Measurements from ENCODE around the gene C16orf89. TPM values are rescaled to one million over a fixed set of nuclear protein-coding genes. Genes with fewer than 3 reads are reported as not detected.
"Not testable (repeated sequence)": the region's sequence is repeated elsewhere in the genome, so short reads cannot be mapped to it uniquely, and the experiment has no call there.

The C16orf89 gene
- total RNA-seq, 1 experiment from 2014 or later = 0.49 TPM

GRCh38 chr16:5089911-5090555 lies 24.3 kb upstream of the C16orf89 start:
- H3K79me2 ChIP-seq (ENCODE audit: insufficient read depth, low read length); H3K4me3 ChIP-seq (replicated peaks in 1 of 2; ENCODE audit: low read depth in 1 of 2, low read length in 2 of 2); BruUV-seq (replicated peaks); POLR2A ChIA-PET; H3K36me3 ChIP-seq (ENCODE audit: control insufficient read depth in 1 of 2, insufficient read depth in 2 of 2, low read length in 2 of 2); ATAC-seq; RAD21 ChIA-PET (ENCODE audit: low non-redundant PET in 1 of 2, low total read pairs in 2 of 2, uncharacterized antibody in 2 of 2, unreplicated experiment in 2 of 2); H3K4me2 ChIP-seq (ENCODE audit: low read length); H4K20me1 ChIP-seq (ENCODE audit: insufficient read depth); H3K9ac ChIP-seq (ENCODE audit: low read length); H3K9me3 ChIP-seq (ENCODE audit: control insufficient read depth in 1 of 2, insufficient read depth in 1 of 2, low read depth in 1 of 2, low read length in 2 of 2); H3K9me2 ChIP-seq (ENCODE audit: insufficient read depth); H3K4me1 ChIP-seq (ENCODE audit: control insufficient read depth in 1 of 2, insufficient read depth in 2 of 2, low read length in 2 of 2); H2AFZ ChIP-seq (ENCODE audit: low read depth, low read length, poor library complexity, severe bottlenecking); CTCF ChIA-PET; DNase-seq (ENCODE audit: low read depth, low spot score); H3K27ac ChIP-seq (ENCODE audit: low read depth, low read length); H3K27me3 ChIP-seq (ENCODE audit: insufficient read depth, low read length): not testable (repeated sequence)
- intact Hi-C loops (cut with micrococcal nuclease) = loop anchor here (5.0 kb wide), 1 partner anchor 133 kb away; the partner anchor contains the start of gene SEC14L5

GRCh38 chr16:5088936-5089335 lies 23.2 kb upstream of the C16orf89 start:
- H3K4me2 ChIP-seq (ENCODE audit: low read length); DNase-seq (ENCODE audit: low read depth, low spot score); H3K36me3 ChIP-seq (ENCODE audit: control insufficient read depth in 1 of 2, insufficient read depth in 2 of 2, low read length in 2 of 2); H3K79me2 ChIP-seq (ENCODE audit: insufficient read depth, low read length); H4K20me1 ChIP-seq (ENCODE audit: insufficient read depth); BruUV-seq (replicated peaks); RAD21 ChIA-PET (ENCODE audit: low non-redundant PET in 1 of 2, low total read pairs in 2 of 2, uncharacterized antibody in 2 of 2, unreplicated experiment in 2 of 2); H3K9me2 ChIP-seq (ENCODE audit: insufficient read depth); intact Hi-C loops (cut with micrococcal nuclease); H2AFZ ChIP-seq (ENCODE audit: low read depth, low read length, poor library complexity, severe bottlenecking); POLR2A ChIA-PET; H3K4me1 ChIP-seq (ENCODE audit: control insufficient read depth in 1 of 2, insufficient read depth in 2 of 2, low read length in 2 of 2); H3K9ac ChIP-seq (ENCODE audit: low read length); H3K27ac ChIP-seq (ENCODE audit: low read depth, low read length); H3K27me3 ChIP-seq (ENCODE audit: insufficient read depth, low read length); ATAC-seq; H3K9me3 ChIP-seq (ENCODE audit: control insufficient read depth in 1 of 2, insufficient read depth in 1 of 2, low read depth in 1 of 2, low read length in 2 of 2); CTCF ChIA-PET; H3K4me3 ChIP-seq (replicated peaks in 1 of 2; ENCODE audit: low read depth in 1 of 2, low read length in 2 of 2): not testable (repeated sequence)

DNA sequence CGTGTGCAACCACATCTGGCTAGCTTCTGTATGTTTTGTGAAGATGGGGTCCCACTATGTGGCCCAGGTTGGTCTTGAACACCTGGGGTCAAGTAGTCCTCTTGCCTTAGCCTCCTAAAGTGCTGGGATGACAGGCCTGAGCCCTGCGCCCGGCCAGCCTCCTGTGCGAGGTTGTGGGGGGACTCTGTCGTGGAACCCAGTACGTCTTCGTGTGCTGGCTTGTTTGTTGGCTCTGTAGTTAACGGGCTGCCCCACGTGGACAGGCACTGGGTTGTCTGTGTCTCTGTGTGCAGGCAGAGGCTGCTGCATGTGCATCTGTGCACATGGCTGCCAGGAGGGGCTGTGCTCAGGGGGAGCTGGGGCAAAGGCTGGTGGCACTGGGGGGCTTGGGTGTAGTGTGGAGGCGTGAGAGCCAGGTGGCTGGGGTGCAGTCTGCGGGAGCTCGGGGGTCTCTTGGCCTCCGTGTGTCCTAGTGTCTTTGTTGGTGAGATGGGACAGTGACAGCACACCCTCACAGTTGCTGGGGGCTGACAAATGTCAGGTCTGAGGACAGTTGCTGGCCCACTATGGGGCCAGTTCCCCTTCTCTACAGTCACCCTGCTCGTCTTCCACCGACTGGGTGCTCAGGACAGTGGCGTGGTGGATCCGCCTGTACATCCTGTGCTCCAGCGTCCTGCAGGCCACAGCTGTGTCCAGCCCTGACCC lies 22.5 kb upstream of the C16orf89 start:
- POLR2A ChIA-PET; H3K27ac ChIP-seq (ENCODE audit: low read depth, low read length); H3K4me3 ChIP-seq (replicated peaks in 1 of 2; ENCODE audit: low read depth in 1 of 2, low read length in 2 of 2); CTCF ChIA-PET; H3K36me3 ChIP-seq (ENCODE audit: control insufficient read depth in 1 of 2, insufficient read depth in 2 of 2, low read length in 2 of 2); BruUV-seq (replicated peaks); DNase-seq (ENCODE audit: low read depth, low spot score); H3K4me1 ChIP-seq (ENCODE audit: control insufficient read depth in 1 of 2, insufficient read depth in 2 of 2, low read length in 2 of 2); RAD21 ChIA-PET (ENCODE audit: low non-redundant PET in 1 of 2, low total read pairs in 2 of 2, uncharacterized antibody in 2 of 2, unreplicated experiment in 2 of 2); H3K9me3 ChIP-seq (ENCODE audit: control insufficient read depth in 1 of 2, insufficient read depth in 1 of 2, low read depth in 1 of 2, low read length in 2 of 2); ATAC-seq; H3K4me2 ChIP-seq (ENCODE audit: low read length); intact Hi-C loops (cut with micrococcal nuclease); H2AFZ ChIP-seq (ENCODE audit: low read depth, low read length, poor library complexity, severe bottlenecking); H4K20me1 ChIP-seq (ENCODE audit: insufficient read depth); H3K9ac ChIP-seq (ENCODE audit: low read length); H3K79me2 ChIP-seq (ENCODE audit: insufficient read depth, low read length); H3K27me3 ChIP-seq (ENCODE audit: insufficient read depth, low read length); H3K9me2 ChIP-seq (ENCODE audit: insufficient read depth): not testable (repeated sequence)

GRCh38 chr16:5085716-5086115 lies 20.0 kb upstream of the C16orf89 start:
- H3K36me3 ChIP-seq (ENCODE audit: control insufficient read depth in 1 of 2, insufficient read depth in 2 of 2, low read length in 2 of 2); BruUV-seq (replicated peaks); H2AFZ ChIP-seq (ENCODE audit: low read depth, low read length, poor library complexity, severe bottlenecking); H3K9ac ChIP-seq (ENCODE audit: low read length); intact Hi-C loops (cut with micrococcal nuclease); H3K27ac ChIP-seq (ENCODE audit: low read depth, low read length); H3K9me2 ChIP-seq (ENCODE audit: insufficient read depth); H3K4me1 ChIP-seq (ENCODE audit: control insufficient read depth in 1 of 2, insufficient read depth in 2 of 2, low read length in 2 of 2); RAD21 ChIA-PET (ENCODE audit: low non-redundant PET in 1 of 2, low total read pairs in 2 of 2, uncharacterized antibody in 2 of 2, unreplicated experiment in 2 of 2); CTCF ChIA-PET; H3K4me3 ChIP-seq (replicated peaks in 1 of 2; ENCODE audit: low read depth in 1 of 2, low read length in 2 of 2); ATAC-seq; H3K9me3 ChIP-seq (ENCODE audit: control insufficient read depth in 1 of 2, insufficient read depth in 1 of 2, low read depth in 1 of 2, low read length in 2 of 2); H3K79me2 ChIP-seq (ENCODE audit: insufficient read depth, low read length); H3K27me3 ChIP-seq (ENCODE audit: insufficient read depth, low read length); POLR2A ChIA-PET; H3K4me2 ChIP-seq (ENCODE audit: low read length); DNase-seq (ENCODE audit: low read depth, low spot score); H4K20me1 ChIP-seq (ENCODE audit: insufficient read depth): not testable (repeated sequence)
